ENCODE measurements around the gene MARVELD1. TPM values are rescaled to one million over a fixed set of nuclear protein-coding genes. Genes with fewer than 3 reads are reported as not detected.
"Not testable (repeated sequence)": the region's sequence is repeated elsewhere in the genome, so short reads cannot be mapped to it uniquely, and the experiment has no call there.

MARVELD1 gene
- total and polyA plus RNA-seq, 2 of the 8 experiments (the other 6 are each of a cell fraction or from before 2014, with no cell fraction given): 28.1 to 37.3 TPM

DNA sequence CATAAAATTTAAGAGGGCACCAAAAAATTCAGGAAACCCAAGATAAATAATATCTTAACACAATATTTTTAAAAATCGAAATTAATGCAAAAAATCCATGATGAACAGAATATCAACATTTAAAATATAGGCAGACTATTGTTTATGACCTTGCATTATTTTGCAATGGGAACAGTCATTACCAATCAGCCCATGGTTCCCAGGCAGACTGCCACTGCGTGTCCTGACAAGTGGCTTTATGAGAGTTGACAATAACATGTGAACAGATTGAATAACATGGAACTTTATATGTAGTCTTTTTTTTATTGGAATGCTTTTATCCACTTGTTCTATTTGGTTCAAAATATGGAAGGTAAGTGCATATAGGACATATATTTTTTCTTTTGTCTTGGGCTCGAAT, 23.4 kb upstream of the MARVELD1 start (continued):
- TF ChIP-seq RFX5 (IDR thresholded peaks at IDR 0.05; ENCODE audit: borderline replicate concordance, low read depth, low read length): no peak
- TF ChIP-seq EGR1 (IDR thresholded peaks at IDR 0.05; ENCODE audit: borderline replicate concordance, low read depth, low read length): no peak

DNA sequence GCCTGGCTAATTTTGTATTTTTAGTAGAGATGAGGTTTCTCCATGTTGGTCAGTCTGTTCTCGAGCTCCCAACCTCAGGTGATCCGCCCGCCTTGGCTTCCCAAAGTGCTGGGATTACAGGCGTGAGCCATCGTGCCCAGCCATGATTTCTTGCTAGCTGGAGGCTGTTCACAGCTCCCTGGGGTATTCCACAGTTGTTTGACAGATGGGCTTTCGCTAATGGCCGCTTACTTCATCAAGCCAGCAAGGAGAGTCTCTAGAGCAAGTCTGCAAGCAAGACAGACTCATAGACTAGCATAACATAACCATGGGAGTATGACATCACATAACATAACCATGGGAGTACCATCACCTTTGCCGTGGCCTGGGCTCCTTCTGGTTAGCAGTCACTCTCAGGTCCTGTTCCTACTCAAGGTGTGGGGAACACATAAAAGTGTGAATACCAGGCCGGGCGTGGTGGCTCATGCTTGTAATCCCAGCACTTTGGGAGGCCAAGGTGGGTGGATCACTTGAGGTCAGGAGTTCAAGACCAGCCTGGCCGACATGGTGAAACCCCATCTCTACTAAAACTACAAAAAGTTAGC, 15.4 kb upstream of the MARVELD1 start:
- H3K14ac ChIP-seq (ENCODE audit: insufficient read length); H3K23me2 ChIP-seq (ENCODE audit: low read depth, low read length); H3K4me3 ChIP-seq (ENCODE audit: extremely low read depth in 1 of 4, insufficient read depth in 2 of 4, low read depth in 3 of 4, low read length in 4 of 4); H3K56ac ChIP-seq (replicated peaks; ENCODE audit: insufficient read length, low read depth, low read length); H4K91ac ChIP-seq (replicated peaks; ENCODE audit: insufficient read length, low read length); H3K9ac ChIP-seq (replicated peaks in 1 of 4; ENCODE audit: extremely low read depth in 1 of 4, low read depth in 3 of 4, low read length in 3 of 4); H3K18ac ChIP-seq (ENCODE audit: extremely low read depth, low read length); H3K27me3 ChIP-seq (replicated peaks in 1 of 4; ENCODE audit: control insufficient read depth in 3 of 4, extremely low read depth in 1 of 4, insufficient read depth in 3 of 4, low read length in 3 of 4); H3K79me2 ChIP-seq (ENCODE audit: control insufficient read depth in 1 of 2, insufficient read depth in 2 of 2, low read length in 2 of 2); H3K23ac ChIP-seq (ENCODE audit: insufficient read length); H4K20me1 ChIP-seq (replicated peaks in 1 of 2; ENCODE audit: control insufficient read depth in 1 of 2, insufficient read depth in 2 of 2, low read length in 2 of 2); H3K36me3 ChIP-seq (ENCODE audit: control insufficient read depth in 2 of 4, insufficient read depth in 4 of 4, low read length in 3 of 4); H2BK120ac ChIP-seq (replicated peaks; ENCODE audit: low read depth, low read length); H2BK5ac ChIP-seq (ENCODE audit: low read depth, low read length); H2BK15ac ChIP-seq (ENCODE audit: low read length); H2AK5ac ChIP-seq (ENCODE audit: low read depth, low read length); H4K5ac ChIP-seq (ENCODE audit: insufficient read length, low read depth, low read length); H4K8ac ChIP-seq (ENCODE audit: extremely low read depth, insufficient read depth, low read length); FAIRE-seq; H3K4me1 ChIP-seq (replicated peaks in 1 of 4; ENCODE audit: control insufficient read depth in 3 of 4, insufficient read depth in 4 of 4, low read length in 3 of 4); H3K9me3 ChIP-seq (ENCODE audit: insufficient read depth in 2 of 2, low read depth in 1 of 2, low read length in 1 of 2); H3K27ac ChIP-seq (ENCODE audit: low read depth, low read length); H2BK12ac ChIP-seq (ENCODE audit: low read depth, low read length); H2AFZ ChIP-seq (ENCODE audit: low read length); DNase-seq (ENCODE audit: low read depth in 1 of 2, low spot score in 2 of 2); H3K79me1 ChIP-seq (ENCODE audit: low read depth, low read length); H3K4ac ChIP-seq (replicated peaks; ENCODE audit: insufficient read length, low read depth, low read length); H3K4me2 ChIP-seq (ENCODE audit: insufficient read depth in 1 of 2, low read depth in 2 of 2, low read length in 2 of 2); H2BK20ac ChIP-seq (ENCODE audit: low read length): not testable (repeated sequence)
- ChIA-PET CTCF (ENCODE audit: partially characterized antibody) (interaction anchor here (0.6 to 5.4 kb wide), 15 partner anchors 11 to 643 kb away, joined by 3 to 52 read pairs (median 4); partner anchors contain the start of gene AVPI1), POLR2A (ENCODE audit: partially characterized antibody) (interaction anchor here (1.8 kb wide), 1 partner anchor 11 kb away, joined by 15 read pairs; the partner anchor contains the start of gene AVPI1)
- 89% methylated on average over 11 of the region's 11 CpGs; no CpG with 5 or more reads in 1 of the 2 experiments for WGBS, 2 experiments (ENCODE audit: extremely low coverage in 1 of 2, insufficient coverage in 1 of 2, insufficient read length in 1 of 2, insufficient replicate concordance in 2 of 2, low coverage in 1 of 2, low lambda C conversion rate in 2 of 2, missing lambda C conversion rate in 1 of 2)
